Gastroesophageal sphincter (tissue), 4 donors: Measurements from ENCODE around the gene CELF2. TPM values are rescaled to one million over a fixed set of nuclear protein-coding genes. Genes with fewer than 3 reads are reported as not detected.
"Not testable (repeated sequence)": the region's sequence is repeated elsewhere in the genome, so short reads cannot be mapped to it uniquely, and the experiment has no call there.

ENCODE experiments used
- ATAC-seq: fragments of 150-250 bp; one replicate; pipeline ENCODE4 v1.9.1; 2016; ENCODE audit warnings: mild to moderate bottlenecking, moderate library complexity
- H3K27ac ChIP-seq, 4 donors: fragments of 200-600 bp; sonication (generic) in 3 of 4; 1 replicate in 3 of 4; 2 replicates in 1 of 4; pipeline ENCODE4 v1.5.1; 2016 to 2019
- H3K27me3 ChIP-seq: fragments of 200-600 bp; sonication (generic); one replicate; pipeline ENCODE4 v1.5.1; 2019
- H3K36me3 ChIP-seq, 2 donors: fragments of 200-600 bp; sonication (generic); one replicate each; pipeline ENCODE4 v1.5.1; 2019; ENCODE audit warnings: control low read depth in 1 of 2
- H3K4me1 ChIP-seq, 3 donors: fragments of 200-600 bp; sonication (generic); 1 replicate in 2 of 3; 2 replicates in 1 of 3; pipeline ENCODE4 v1.5.1; 2016 to 2019; ENCODE audit warnings: control low read depth in 2 of 3
- H3K4me3 ChIP-seq, 2 donors: fragments of 200-600 bp; sonication (generic); one replicate each; pipeline ENCODE4 v1.5.1; 2019; ENCODE audit warnings: mild to moderate bottlenecking in 1 of 2, moderate library complexity in 1 of 2
- H3K9me3 ChIP-seq, 3 donors: fragments of 200-600 bp; sonication (generic); one replicate each; pipeline ENCODE4 v1.5.1; 2017 to 2019; ENCODE audit warnings: control low read depth in 2 of 3
- EP300 ChIP-seq: sonication (generic); formaldehyde crosslinking; IDR thresholded peaks from one replicate; pipeline ENCODE4 v1.6.1; 2017; ENCODE audit warnings: antibody characterized with exemption, mild to moderate bottlenecking
- POLR2A ChIP-seq, 2 donors: fragments of 450-650 bp; IDR thresholded peaks; one replicate each; pipeline ENCODE4 v1.6.1; 2017; ENCODE audit warnings: antibody characterized with exemption in 2 of 2, mild to moderate bottlenecking in 2 of 2, moderate library complexity in 1 of 2
- POLR2AphosphoS5 ChIP-seq: sonication (generic); formaldehyde crosslinking; IDR thresholded peaks from one replicate; pipeline ENCODE4 v1.6.1; 2017; ENCODE audit warnings: antibody characterized with exemption
- WGBS, 2 donors: methylation state at CpG; one replicate each; pipeline ENCODE4 v1.1.5; 2018; ENCODE audit warnings: low coverage in 1 of 2; 5-methylcytosine and 5-hydroxymethylcytosine counted together
- total RNA-seq, 4 donors: library from RNA; depleted of rRNA; stranded (reverse); fragments of >200 nt; gene quantifications; one replicate each; pipeline ENCODE4 v1.1.0, GENCODE V29; 2016
- TF ChIP-seq, protein P1 (sequence below), 4 experiments: fragments of 200-600 bp in 2 of 4; fragments of 450-650 bp in 2 of 4; sonication (generic) in 1 of 4; IDR thresholded peaks; one replicate each; pipeline ENCODE4 v1.5.1; 2017 to 2019; ENCODE audit warnings: antibody characterized with exemption in 4 of 4, mild to moderate bottlenecking in 2 of 4, moderate library complexity in 2 of 4

CELF2 gene
- total RNA-seq, 4 donors from 2014 or later, result 82.4 to 122 (median 110) TPM

DNA sequence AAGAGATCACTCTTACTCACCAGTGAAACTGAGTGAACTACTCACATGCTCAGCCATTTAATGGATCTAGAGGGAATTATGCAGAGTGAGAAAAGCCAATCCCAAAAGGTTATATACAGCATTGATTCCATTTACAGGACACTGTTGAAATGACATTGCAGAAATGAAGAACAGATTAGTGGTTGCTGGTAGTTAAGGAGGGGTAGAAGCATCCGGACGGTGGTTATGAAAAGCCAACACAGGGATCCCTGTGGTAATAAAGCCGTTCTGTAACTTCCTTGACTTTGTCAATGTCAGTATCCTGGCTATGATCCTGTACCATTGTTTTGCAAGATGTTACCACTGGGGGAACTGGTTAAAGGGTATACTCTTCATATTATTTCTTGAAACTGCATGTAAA lies 340.3 kb downstream of the CELF2 start:
- TF ChIP-seq POLR2AphosphoS5 (no peak), POLR2A (IDR thresholded peaks at IDR 0.05) (no peak), EP300 (no peak)
- TF ChIP-seq, protein P1, sequence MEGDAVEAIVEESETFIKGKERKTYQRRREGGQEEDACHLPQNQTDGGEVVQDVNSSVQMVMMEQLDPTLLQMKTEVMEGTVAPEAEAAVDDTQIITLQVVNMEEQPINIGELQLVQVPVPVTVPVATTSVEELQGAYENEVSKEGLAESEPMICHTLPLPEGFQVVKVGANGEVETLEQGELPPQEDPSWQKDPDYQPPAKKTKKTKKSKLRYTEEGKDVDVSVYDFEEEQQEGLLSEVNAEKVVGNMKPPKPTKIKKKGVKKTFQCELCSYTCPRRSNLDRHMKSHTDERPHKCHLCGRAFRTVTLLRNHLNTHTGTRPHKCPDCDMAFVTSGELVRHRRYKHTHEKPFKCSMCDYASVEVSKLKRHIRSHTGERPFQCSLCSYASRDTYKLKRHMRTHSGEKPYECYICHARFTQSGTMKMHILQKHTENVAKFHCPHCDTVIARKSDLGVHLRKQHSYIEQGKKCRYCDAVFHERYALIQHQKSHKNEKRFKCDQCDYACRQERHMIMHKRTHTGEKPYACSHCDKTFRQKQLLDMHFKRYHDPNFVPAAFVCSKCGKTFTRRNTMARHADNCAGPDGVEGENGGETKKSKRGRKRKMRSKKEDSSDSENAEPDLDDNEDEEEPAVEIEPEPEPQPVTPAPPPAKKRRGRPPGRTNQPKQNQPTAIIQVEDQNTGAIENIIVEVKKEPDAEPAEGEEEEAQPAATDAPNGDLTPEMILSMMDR (IDR thresholded peaks at IDR 0.05), result no peak
- Histone ChIP-seq H3K36me3 (no peaks in the 10 kb centered on the region), H3K4me1 (no peaks in the 10 kb centered on the region), H3K27me3 (no peaks in the 10 kb centered on the region), H3K9me3 (no peaks in the 10 kb centered on the region), H3K4me3 (no peak overlapping the region), H3K27ac (no peak overlapping the region)
- 76 to 100% methylated on average over 2 to 3 of the region's 3 CpGs for WGBS, 2 donors
- ATAC-seq, result no peak

DNA sequence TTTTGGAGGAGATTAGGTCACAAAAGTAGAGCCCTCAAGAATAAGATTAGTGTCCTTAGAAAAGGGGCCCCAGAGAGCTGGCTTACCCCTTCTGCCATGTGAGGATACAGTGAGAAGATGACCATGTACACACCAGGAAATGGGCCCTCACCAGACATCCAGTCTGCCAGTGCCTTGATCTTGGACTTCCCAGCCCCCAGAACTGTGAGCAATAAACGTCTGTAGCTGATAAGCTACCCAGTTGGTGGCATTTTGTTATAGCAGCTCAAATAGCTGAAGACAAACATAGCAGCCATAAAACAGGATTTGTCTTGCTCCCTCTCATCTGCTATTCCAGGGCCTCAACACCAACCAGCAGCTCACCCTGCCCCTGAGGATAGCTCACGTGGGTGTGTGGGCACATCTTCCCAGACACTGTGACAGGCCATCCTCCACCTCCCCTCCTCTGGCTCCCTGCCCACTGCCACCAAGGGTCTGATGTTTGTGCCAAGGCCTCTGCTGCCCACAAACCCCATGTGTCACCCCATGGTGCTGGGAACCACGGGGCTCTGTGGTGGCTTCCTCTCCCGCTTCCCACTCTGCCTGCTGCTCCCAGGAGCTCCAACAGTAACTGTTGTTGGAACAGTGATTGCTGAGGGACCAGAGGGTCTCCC lies 341.4 kb downstream of the CELF2 start:
- no peak for ATAC-seq
- H3K9me3 ChIP-seq, result no peaks in the 10 kb centered on the region
- TF ChIP-seq, protein P1 (IDR thresholded peaks at IDR 0.05), result no peak
- no peak for TF ChIP-seq POLR2A (IDR thresholded peaks at IDR 0.05)
- H3K36me3 ChIP-seq, result no peaks in the 10 kb centered on the region
- no peaks in the 10 kb centered on the region for H3K4me1 ChIP-seq
- H3K27ac ChIP-seq, result no peak overlapping the region
- H3K27me3 ChIP-seq, result no peaks in the 10 kb centered on the region
- 83 to 100% methylated on average over 1 to 2 of the region's 4 CpGs for WGBS, 2 donors
- no peak overlapping the region for H3K4me3 ChIP-seq

DNA sequence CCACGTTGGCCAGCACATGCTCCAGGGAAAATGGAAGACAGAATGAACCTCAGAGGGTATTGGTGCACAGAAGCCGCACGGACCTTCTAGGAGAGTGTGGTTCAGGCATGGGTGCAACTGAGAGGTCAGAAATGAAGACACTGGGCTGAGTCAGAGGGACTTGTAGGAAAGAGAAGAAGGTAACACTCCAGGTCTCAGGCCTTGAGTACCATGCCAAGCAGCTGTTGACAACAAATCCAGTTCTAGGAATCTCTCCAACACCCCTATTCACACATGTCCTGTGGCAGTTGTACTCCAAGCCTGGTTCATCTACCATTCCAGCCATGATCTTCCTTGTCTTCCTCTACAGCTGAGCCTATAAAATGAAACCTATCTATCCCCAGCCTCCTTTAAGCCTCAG lies 342.2 kb downstream of the CELF2 start:
- no peaks in the 10 kb centered on the region for H3K36me3 ChIP-seq
- no peak overlapping the region for H3K4me3 ChIP-seq
- no peaks in the 10 kb centered on the region for H3K4me1 ChIP-seq
- no peak for ATAC-seq
- TF ChIP-seq POLR2AphosphoS5 (no peak), POLR2A (IDR thresholded peaks at IDR 0.05) (no peak)
- H3K27me3 ChIP-seq, result no peaks in the 10 kb centered on the region
- no peaks in the 10 kb centered on the region for H3K9me3 ChIP-seq
- 93 to 94% methylated on average over 2 to 3 of the region's 3 CpGs for WGBS, 2 donors
- H3K27ac ChIP-seq, result no peak overlapping the region

DNA sequence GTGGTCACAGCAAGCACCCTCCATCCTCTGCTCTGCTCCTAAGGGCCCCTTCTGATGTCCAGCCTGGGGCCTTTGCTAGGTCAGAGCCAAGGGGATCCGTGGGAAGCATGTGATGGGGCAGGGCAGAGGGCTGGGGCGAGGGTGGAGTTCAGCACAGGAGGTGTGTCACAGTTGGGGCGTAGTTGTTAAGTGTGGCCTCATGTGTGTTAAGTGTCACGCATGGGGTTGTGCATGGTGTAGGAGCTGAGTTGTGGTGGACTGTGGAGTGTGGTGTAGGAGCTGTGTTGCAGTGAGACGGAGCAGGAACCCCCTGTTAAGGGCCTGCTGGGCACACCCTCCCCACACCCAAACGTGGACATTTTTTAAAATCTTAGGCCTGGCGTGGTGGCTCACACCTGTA lies 345.8 kb downstream of the CELF2 start:
- TF ChIP-seq POLR2AphosphoS5, result no peak
- TF ChIP-seq EP300, result no peak
- no peak for TF ChIP-seq POLR2A (IDR thresholded peaks at IDR 0.05)
- TF ChIP-seq, protein P1 (IDR thresholded peaks at IDR 0.05), result no peak
- no peak for ATAC-seq
- WGBS, 2 donors, result 88% methylated on average over 5 of the region's 7 CpGs; no CpG with 5 or more reads in 1 of the 2 donors

DNA sequence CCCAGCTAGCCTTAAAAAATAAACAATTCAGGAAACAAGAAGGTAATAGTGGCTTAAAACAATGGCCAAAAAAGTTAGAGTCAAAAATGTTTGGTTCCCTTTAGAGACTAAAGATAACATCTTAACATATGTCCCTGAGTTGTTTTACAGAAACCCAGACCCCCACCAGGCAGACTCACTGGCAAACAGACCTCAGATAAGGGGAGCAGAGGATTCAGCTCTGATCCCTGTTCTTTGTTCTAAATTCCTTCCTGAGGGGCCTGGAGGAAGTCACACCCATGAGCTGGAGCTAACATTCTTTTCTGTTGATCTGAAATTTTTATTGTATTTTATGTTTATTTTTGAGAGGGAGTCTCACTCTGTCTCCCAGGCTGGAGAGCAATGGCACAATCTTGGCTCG lies 346.6 kb downstream of the CELF2 start:
- no peaks in the 10 kb centered on the region for H3K9me3 ChIP-seq
- no peaks in the 10 kb centered on the region for H3K4me1 ChIP-seq
- no peak for TF ChIP-seq POLR2A (IDR thresholded peaks at IDR 0.05)
- TF ChIP-seq EP300, result no peak
- H3K27ac ChIP-seq, result no peak overlapping the region
- no peaks in the 10 kb centered on the region for H3K36me3 ChIP-seq
- whole genome bisulfite sequencing, 2 donors, result 83% methylated on average over 1 of the region's 1 CpG
- H3K4me3 ChIP-seq, result no peak overlapping the region
- ATAC-seq, result no peak
- no peaks in the 10 kb centered on the region for H3K27me3 ChIP-seq

More for the DNA sequence above, 345.8 kb downstream of the CELF2 start:
- no peak overlapping the region for H3K27ac ChIP-seq
- H3K9me3 ChIP-seq, result no peaks in the 10 kb centered on the region
- no peaks in the 10 kb centered on the region for H3K4me1 ChIP-seq
- H3K27me3 ChIP-seq, result no peaks in the 10 kb centered on the region
- H3K4me3 ChIP-seq, result no peak overlapping the region
- no peaks in the 10 kb centered on the region for H3K36me3 ChIP-seq

GRCh38 chr10:11366889-11367288 lies 349.2 kb downstream of the CELF2 start:
- ATAC-seq, H3K9me3 ChIP-seq, H3K36me3 ChIP-seq, H3K4me3 ChIP-seq, H3K27me3 ChIP-seq, H3K4me1 ChIP-seq, H3K27ac ChIP-seq: not testable (repeated sequence)
- 86 to 90% methylated on average over 1 to 2 of the region's 4 CpGs for WGBS, 2 donors
